CD4-positive, alpha-beta T cell treated with Interleukin-17A for 1 hour (primary cell): ENCODE data around the gene BICC1.

Source experiments
- DNase-seq: peaks from one replicate; pipeline ENCODE4 v3.0.0-alpha.2; 2020

Gene BICC1

DNA sequence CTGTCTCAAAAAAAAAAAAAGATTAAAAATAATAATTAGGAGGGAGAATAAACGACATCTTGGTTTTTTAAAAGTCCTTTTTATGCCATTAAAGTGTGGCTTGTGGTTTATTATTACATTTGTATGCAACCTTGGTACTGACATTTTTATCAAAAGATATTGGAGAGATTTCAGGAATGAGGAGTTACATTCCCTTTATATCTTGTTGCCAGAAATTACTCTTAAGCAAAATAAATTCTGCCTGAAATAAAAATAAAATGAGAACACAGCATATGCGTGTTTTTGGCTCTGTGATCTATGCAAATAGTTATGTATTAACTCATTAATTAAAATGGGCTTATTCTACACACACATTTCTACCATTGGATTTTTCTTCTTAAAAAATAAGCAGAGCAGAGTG, 202.4 kb downstream of the BICC1 start:
- no peak for DNase-seq

DNA sequence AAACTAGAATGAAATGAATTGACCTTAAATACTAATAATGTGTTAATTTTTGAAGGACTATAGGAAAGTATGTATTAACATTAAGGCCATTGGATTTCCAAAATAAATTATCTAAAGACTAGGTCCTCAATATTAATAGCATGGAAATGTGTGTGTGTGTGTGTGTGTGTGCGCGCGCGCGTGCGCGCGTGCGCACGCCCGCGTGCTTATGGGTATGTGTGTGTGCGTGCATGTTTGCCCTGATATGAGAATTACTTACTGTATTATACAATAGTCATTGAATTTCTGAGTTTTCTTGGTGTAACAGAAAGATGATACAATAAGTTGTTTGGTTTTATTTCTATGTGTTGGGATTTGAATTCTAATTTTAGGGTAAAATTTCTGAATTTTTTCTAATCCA, 205.9 kb downstream of the BICC1 start:
- DNase-seq = no peak

DNA sequence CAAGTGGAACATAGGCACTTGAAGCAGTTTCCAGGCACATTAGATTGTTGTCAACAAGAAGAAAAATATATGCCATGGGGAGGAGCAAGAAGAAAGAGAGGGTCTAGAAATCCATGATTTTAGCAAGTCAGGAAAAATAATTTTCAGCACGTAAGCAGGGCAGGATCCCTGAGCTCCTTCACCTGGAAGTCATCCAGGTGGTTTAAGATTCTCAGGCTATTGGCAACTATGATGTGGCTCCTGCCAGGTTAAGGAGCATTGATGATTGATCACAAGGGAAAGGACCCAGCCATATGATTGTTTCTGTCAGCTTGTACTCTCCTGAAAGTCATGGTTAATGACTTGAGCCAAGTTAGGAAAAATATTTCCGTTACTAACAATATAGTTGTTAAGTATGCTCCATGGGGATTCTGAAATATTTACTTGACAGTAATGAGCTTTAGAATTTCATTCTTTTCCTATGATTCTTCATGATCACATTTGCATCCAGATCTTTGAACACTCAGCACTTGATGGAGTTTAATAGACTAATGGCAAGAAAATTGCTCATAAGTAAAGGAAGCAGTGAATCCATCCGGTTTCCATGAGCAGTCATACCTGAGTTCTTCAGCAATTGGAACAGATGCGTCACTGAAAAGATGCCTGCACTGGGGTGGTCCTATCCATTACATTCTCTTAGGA, 209.1 kb downstream of the BICC1 start:
- no peak for DNase-seq

DNA sequence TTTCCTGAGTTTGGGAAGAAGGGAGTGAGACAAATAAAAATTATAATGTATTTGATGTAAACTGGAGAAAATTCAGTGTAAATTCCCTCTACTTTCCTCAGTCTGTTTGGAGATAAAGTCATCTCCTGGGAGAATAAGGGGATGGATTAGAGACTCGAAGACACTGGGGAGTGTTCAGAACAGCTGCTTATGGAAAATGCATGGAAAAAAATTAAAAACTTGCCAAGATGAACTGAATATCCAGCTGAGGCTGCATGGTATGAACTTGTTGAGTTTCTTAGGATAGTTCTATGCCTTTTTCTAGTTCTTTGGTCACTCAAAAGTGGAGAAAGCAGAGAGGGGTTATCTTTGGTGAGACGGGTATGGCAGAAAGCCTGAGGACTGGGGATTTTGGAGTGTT, 210.5 kb downstream of the BICC1 start:
- no peak for DNase-seq

DNA sequence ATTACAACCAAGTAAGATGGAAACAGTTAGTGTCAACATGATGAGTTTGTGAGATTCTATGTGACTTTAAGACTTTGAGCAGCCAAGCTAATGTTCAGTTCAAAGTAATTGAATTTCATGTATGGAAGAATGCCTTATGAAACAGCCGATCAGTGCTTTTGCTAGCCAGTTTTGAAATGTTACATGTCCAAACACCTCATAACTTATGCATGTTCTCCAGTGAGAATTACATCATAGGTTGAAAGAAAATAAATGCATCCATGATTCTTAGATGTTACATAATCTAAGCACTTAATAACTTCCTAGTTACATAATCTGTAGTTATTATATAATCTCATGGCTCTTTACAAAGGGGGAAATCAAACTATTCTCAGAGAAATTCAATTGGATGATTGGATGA, 211.3 kb downstream of the BICC1 start:
- no peak for DNase-seq

DNA sequence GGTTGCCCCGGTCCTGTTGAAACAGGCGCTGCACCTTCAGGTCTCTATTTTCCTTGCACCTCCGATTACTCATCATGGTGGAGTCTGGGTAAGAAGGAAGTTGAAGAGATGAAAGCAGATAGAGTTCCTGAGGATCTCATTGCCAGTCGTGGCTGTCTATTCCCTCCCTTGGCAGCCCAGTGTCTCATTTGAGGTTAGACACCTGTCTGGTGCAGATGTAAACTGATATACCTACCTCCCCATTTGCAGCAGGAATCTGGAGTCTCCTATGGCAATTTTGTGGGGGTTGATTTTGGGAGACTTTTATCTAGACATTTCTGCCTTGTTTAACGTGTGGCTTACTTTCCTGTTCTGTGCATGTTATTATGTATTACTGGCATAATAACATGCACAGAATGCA, 212.1 kb downstream of the BICC1 start:
- DNase-seq = no peak

DNA sequence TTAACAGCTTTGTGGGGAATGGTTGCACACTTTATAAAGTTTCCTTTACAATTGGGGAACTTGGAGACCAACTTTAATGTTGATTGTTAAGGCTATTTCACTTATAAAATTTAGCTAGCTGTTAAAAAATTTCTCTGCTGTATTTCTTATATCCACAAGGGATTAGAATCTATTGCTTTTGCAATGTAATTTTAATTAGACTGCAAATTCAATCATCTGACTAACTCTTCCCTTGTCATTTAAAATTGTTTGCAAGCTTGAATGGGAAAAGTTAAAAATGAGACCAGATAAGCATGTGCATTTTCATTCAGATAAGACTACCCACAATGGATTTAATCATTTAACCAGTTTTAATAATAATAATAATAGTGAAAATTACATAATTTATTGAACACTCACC, 213.2 kb downstream of the BICC1 start:
- DNase-seq = no peak

DNA sequence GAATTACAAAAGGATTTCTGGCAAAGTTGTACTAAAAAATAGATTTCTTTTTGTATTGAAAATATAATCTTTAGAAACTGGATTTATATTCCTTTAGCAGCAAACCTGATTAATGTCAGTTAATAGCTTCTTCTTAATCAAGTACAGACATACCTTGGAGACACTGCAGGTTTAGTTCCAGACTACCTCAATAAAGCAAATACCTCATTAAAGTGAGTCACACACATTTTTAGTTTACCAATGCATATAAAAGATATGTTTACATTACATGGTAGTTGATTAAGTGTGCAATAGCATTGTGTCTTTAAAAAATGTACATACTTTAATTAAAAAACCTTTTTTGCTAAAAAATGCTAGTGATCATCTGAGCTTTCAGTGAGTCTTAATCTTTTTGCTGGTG, 215.0 kb downstream of the BICC1 start:
- no peak for DNase-seq

DNA sequence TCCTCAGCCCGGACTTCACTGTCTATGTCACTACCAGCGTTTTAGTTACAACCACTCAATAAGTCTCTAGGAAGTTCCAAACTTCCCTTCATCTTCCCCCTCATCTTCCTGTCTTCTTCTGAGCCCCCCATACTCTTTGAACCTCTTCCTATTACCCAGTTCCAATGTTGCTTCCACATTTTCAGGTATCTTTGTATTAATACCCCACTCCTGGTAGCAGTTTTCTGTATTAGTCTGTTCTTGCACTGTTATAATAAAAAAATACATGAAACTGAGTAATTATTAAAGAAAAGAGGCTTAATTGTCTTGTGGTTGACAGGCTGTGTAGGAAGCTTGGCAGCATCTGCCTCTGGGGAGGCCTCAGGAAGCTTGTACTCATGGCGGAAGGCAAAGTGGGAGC, 218.6 kb downstream of the BICC1 start:
- no peak for DNase-seq

DNA sequence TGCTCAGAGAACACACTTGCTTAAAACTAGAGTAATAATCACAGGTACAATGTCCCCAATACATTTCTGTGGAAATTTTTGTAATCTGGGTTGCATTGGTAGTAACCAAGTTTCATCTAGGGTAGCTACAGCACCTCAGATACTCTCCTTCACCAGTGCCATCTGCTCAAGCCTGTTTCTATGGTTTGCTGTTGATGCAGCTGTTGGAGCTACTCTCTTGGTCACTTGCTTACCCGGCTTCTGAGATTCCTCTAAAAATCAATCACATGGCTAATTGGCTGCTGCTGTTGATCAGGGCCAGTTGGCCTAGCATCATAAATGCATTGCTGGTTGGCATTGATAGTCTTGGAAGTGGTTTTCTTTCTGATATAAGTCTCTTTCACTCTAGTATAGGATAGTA, 220.8 kb downstream of the BICC1 start:
- no peak for DNase-seq

DNA sequence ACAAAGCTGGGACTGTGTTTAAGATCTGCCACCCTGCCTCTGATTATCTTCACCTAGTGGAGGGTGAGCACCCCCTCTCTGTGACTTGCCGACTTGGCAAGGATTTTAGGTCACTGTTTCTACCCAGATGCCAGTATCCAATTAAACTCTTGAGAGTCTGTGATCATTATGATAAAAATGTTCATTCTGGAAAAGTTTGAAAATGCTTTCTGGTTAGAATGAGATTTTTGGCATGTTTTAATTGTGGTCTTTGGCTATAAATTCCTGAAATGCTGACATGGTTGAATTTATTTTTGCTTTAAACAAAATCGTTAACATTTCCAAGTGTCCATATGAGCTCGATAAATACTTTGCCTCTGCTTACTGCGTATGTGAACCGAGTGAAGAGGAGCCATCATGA, 221.4 kb downstream of the BICC1 start:
- no peak for DNase-seq

DNA sequence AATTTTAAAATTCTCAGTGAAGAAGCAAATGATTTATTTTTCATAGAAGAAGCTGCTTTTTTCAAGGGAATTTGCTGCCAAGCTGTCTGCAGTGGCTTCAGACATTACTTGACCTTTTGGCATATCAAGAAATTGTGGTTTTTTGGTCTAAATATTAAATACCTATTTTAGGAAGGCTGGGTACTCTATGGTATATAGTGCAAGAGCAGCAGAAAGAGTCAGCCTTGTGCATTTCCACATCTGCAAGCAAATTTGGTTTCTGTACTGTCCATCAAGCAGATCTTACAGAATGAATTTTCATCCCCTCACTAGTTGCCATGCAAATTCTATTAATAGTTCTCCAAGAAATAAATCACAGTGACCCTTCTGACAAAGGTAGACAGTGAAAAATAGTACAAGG, 222.0 kb downstream of the BICC1 start:
- no peak for DNase-seq

DNA sequence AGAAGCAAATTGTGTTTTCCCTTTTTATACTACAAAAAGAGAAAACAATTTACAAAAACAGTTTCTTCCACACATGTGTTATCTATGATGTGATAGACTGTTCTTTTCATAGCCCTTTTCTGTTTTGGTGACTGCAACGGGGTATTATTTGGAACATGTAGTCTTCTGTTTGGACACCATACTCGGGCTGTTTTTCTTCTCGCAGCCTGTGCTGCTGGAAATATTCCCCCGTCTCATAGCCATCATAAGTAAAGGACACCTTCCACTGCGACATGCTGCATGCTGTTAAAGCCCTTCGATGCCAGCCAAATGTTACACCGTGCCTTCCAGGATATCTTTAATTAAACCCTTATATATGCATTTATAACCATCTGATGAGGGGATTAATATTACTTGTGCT, 222.4 kb downstream of the BICC1 start:
- DNase-seq = no peak

DNA sequence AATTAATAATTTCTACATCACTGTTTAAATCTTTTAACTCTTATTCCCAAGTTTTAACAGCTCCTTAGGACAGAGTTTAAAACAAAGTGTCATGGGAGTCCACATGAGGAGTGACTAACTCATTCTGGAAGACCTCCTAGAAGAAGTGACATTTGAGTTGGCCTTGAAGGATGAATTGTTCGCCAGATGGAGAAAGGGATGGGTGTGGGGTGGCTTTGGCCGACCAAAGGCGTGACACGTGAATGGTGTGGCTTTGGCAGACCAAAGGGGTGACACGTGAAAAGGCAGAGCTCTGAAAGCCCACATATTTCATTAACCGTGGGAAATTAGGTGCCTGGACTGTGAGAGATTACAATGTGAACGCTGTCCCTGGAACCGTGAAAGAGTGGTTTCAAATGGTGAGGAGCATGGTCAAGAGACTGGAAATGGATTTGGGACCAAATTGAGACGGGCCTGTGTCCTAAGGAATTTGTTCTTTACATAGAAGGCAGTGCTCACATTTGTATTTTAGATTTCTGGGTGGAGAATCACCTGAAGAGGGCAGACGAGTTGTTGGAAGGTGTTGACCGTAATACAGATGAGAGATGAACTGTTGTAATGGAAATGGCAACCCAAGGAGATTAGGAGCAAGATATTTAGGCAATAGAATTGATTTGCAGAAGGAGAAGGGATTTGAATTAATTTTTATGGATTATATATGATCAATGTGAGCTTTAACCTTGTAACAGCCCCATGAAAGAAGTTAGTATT, 228.1 kb downstream of the BICC1 start:
- DNase-seq = no peak

DNA sequence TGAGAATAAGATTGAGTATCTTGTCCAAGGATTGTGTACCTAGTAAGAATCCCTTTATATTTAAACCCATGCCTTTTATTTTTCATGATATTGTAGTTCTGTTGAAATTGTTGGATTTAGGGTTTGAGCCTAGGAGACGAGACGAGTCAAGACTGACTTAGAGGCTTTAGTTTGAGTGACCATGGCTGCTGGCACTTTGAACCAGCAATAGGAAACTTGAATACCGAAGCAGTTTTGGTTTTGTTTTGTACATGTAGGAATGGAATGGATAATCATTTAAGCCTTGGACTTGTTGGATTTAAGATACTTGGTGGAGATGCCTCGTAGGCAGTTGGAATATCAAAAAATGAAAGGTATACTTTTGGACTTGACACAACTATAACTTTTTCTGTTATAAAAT, 229.0 kb downstream of the BICC1 start:
- DNase-seq = no peak

DNA sequence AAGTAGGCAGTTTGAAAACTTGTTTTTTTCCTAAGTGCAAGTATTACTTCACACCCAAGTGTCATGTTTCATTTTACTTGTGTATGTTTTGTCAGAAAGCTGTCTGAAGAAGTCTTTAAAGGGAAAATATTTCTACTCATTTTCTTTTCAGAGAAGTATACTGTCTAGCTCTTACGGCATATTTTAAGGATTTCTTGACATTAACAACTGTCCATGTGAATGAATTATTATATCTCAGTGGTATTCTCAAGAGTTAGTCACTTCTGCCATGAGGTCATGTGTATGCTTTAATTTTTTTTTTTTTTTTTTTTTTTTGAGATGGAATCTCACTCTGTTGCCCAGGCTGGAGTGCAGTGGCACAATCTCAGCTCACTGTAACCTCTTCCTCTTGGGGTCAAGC, 229.5 kb downstream of the BICC1 start:
- DNase-seq = no peak

DNA sequence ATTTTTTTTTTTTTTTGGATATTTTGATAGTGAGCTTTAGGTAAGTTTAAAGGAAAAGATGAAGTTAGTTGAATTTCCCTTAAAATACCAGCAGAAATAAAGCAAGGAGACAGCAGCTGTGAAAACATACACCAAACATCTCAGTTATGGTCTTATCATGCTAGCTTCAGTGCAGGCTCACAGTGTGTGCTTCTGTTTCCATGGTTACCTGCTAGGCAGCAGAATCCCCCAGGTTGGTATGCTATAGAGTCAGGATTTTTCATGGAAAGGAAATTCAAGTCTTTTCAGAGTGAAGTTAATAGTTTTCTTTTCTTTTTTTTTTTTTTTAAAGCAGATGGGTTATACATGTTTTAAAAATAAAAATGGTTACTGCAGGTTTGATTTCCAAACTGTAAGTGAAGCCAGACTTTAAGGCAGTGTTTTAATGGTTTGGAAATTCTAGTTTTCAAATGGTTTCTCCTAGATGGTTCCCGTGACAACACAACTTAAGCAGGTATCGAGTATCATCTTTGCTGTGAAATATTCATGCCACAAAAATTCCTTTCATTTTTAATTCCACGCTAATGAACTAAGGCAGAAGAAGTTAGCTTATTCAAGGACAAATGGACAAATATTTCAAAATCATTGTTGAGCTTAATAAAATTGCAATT, 230.9 kb downstream of the BICC1 start:
- DNase-seq = no peak

DNA sequence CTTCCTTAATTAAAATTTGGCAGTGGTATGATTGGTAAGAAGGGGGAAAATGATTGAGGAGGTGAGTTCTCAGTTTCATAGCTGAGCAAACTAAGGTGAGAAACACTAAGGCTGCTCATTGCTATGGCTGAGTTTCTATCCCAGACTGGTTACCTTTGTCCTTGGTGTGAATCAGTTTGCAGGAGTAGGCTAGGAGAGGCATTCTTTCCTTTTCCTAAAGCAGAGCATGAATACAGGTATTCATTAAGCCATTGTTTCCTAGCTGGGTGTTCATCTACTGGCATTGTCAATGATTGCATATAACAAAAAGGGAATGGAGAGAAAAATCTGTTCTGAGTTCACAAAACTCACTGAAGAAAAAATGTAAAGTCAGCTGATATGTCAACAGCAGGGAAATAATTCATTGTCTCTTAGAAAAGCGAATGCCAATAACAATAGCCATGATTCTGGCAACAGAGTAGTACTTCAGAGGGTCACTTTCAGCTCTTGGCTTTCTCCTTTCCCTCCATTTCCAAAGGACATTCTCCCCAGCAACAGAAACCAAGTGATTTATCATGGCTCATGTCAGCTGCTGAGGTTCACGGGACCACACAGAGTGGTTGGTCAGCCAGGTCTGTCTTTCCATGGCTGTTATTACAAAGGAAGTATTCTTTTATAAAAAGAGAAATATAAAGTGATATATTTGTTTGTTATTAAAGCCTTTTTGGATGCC, 234.0 kb downstream of the BICC1 start:
- no peak for DNase-seq

DNA sequence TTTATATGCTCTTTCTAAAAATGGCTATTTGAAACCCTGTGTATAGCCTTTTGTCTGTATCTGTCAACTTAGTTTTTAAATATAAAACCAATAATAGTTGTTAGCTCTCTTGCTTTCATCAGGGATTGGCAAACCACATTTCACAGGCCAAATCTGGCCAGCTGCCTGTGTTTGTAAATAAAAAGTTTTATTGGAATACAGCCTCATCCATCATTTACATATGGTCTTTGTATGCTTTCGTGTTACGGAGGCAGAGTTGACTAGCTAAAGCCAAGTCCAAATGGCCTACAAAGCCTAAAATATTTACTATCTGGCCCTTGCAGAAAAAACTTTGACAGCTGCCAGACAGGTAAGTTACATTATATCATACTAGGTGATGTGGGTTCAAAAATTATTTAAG, 235.0 kb downstream of the BICC1 start:
- no peak for DNase-seq

DNA sequence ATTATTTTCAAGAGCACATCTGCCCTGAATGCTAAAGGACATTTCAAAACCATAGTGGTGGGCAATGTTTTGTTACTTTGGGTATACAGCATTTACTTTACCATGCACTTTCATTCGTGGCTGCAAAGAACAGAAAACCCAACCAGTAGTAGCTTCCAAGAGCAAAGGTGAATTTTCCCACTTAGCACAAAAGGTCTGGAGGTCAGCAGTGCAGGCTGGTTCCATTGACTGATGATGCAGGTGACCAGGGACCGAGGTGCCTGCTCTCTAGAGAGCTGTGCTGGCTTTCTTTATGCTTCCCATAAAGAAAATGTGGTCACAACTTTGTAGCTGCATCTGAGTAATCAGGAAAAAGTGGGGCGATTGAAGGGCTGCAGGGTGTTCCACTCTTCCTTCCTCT, 240.0 kb downstream of the BICC1 start:
- no peak for DNase-seq

DNA sequence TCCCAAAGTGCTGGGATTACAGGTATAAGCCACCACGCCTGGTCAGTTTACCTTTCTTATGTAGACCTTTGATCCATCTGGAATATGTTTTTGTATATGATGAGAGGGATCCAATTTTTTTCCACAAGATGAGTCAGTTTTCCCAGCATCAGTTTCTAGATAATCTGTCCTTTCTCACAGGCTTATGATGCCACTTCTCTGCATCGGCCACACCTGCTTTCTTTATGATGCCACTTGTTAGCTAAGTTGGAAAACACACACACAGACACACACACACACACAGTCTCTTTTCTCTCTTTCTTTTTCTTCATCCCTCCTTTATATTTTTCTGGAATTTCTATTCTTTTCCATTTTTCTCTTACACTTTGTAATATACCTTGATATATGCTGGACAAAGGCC, 240.8 kb downstream of the BICC1 start:
- DNase-seq = no peak

DNA sequence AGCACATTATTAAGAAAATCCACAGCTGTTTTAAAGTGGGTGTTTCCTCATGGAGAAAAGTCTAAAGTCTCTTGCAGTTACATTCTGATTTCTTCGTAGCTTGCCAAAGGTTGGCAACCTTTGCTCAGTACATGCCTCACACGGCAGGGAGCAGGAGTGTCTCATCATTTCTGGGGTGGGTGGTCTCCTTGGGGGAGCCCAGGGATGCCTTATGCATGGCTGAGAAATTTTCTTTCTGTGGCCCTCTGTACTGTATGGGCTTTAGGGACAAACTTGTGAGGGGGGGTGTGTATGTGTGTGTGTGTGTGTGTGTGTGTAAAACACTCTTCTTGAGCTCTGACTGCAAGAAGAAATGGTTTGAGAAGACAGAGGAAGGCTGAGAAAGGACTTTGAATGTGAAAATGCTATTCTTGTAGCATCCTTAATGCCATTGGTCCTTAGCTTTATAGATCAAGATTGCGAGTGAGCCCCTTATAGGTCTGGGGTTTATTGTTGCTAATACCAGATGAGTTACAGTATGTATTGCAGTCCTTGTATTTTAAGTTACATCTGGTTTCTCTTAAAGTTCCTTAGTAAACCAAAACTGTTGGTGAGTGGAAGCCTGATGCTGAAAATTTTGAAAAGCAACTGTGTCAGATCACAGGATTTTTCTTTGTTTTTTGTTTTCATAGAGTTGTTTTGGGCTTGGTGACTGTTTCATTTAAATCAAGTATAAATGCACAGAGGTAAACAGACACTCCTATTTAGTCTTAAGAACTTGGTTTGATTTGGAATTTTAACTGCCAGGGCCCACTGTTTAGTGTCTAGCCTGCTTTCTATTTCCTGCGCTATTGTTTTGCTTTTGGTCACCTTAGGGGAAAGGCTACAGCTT, 242.0 kb downstream of the BICC1 start:
- DNase-seq = no peak

DNA sequence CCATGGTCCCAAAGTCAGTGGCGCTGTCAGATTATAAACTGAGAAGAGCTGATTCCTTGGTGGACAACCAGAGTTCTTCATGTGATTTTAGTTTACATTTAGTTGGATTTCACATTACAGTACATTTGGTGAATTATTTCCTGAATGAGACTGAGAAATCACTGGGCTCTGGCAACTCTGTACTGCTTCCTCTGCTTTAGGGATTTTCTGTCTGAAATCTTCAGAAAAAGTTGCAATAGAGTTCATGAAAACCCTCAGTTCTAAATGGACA, 242.6 kb downstream of the BICC1 start:
- no peak for DNase-seq
